GM18507 (cell line): Measurements from ENCODE around the gene TUBE1.
A peak's percentile ranks its signal among the peaks of the same experiment; 100 is the strongest.
"Not testable (repeated sequence)": the region's sequence is repeated elsewhere in the genome, so short reads cannot be mapped to it uniquely, and the experiment has no call there.

Source experiments
- DNase-seq: peaks from one replicate; pipeline ENCODE4 v3.0.0; 2011; ENCODE audit warnings: low read depth; ENCODE audit not compliant: insufficient read length; ENCODE audit errors: extremely low spot score
- FAIRE-seq: peaks from 2 replicates; lab custom pipeline; 2011; peaks lifted over from hg19 to GRCh38; lab: Jason Lieb, UNC

The TUBE1 gene

GRCh38 chr6:112087136-112087911 lies at the start of gene TUBE1, which contains the start of gene FAM229B:
Gene TUBE1 (minus strand): TSS chr6:112087482. CDS start chr6:112087434, 48 bp downstream.
Gene FAM229B (plus strand): TSS chr6:112087591. CDS start chr6:112099284, 11,693 bp downstream.
- DNase-seq = peak; percentile 72
- peak; percentile 99 for FAIRE-seq

- FAIRE-seq = no peak
- DNase-seq = no peak
These were observed 43.6 kb upstream of the TUBE1 start for GRCh38 chr6:112130878-112131277.

- FAIRE-seq (no peak), DNase-seq (no peak)
These were observed 40.9 kb upstream of the TUBE1 start for GRCh38 chr6:112128208-112128607.

- FAIRE-seq (no peak), DNase-seq (no peak)
These were observed 36.7 kb upstream of the TUBE1 start for GRCh38 chr6:112123982-112124381.

- FAIRE-seq (no peak), DNase-seq (no peak)
These were observed 35.5 kb upstream of the TUBE1 start for GRCh38 chr6:112122756-112123155.

- FAIRE-seq = no peak
These were observed 30.8 kb upstream of the TUBE1 start for GRCh38 chr6:112118034-112118433.

GRCh38 chr6:112117554-112117953 lies 30.3 kb upstream of the TUBE1 start:
- FAIRE-seq (no peak), DNase-seq (no peak)

More at GRCh38 chr6:112118034-112118433, 30.8 kb upstream of the TUBE1 start:
- DNase-seq = no peak

- DNase-seq = no peak
- no peak for FAIRE-seq
These were observed 28.9 kb upstream of the TUBE1 start for GRCh38 chr6:112116221-112116620.

- DNase-seq = no peak
- no peak for FAIRE-seq
These were observed 27.4 kb upstream of the TUBE1 start for GRCh38 chr6:112114577-112115223.

- FAIRE-seq = no peak
- no peak for DNase-seq
These were observed 26.6 kb upstream of the TUBE1 start for GRCh38 chr6:112113918-112114317.

- DNase-seq (no peak), FAIRE-seq (no peak)
These were observed 26.1 kb upstream of the TUBE1 start for GRCh38 chr6:112113431-112113830.

GRCh38 chr6:112109262-112109661 lies 22.0 kb upstream of the TUBE1 start:
- no peak for DNase-seq
- no peak for FAIRE-seq

- DNase-seq (no peak), FAIRE-seq (no peak)
These were observed 19.3 kb upstream of the TUBE1 start for GRCh38 chr6:112106562-112106961.

GRCh38 chr6:112106026-112106425 lies 18.7 kb upstream of the TUBE1 start:
- not testable (repeated sequence) for FAIRE-seq

GRCh38 chr6:112100561-112100960 lies 13.3 kb upstream of the TUBE1 start:
- DNase-seq (no peak), FAIRE-seq (no peak)

More at GRCh38 chr6:112106026-112106425, 18.7 kb upstream of the TUBE1 start:
- DNase-seq = not testable (repeated sequence)

GRCh38 chr6:112096901-112097300 lies 9.6 kb upstream of the TUBE1 start:
- DNase-seq (no peak), FAIRE-seq (no peak)

- no peak for DNase-seq
- no peak for FAIRE-seq
These were observed 634 bp upstream of the TUBE1 start for GRCh38 chr6:112087916-112088315.

GRCh38 chr6:112086744-112087135 lies 542 bp downstream of the TUBE1 start:
- peak; percentile 71 for FAIRE-seq
- no peak for DNase-seq

- DNase-seq (no peak), FAIRE-seq (no peak)
These were observed 1.8 kb downstream of the TUBE1 start for GRCh38 chr6:112085286-112086065.

- no peak for DNase-seq
- FAIRE-seq = no peak
These were observed 5.7 kb downstream of the TUBE1 start for GRCh38 chr6:112081569-112081968.
